Hematopoietic multipotent progenitor cell treated with erythropoietin and hydrocortisone succinate and interleukin-3 and kit ligand, for 8 days (in vitro differentiated cells): Measurements from ENCODE around the gene GSTM2.

ENCODE experiments used
- DNase-seq: peaks from one replicate; pipeline ENCODE4 v3.0.0-alpha.2; 2015

The GSTM2 gene

DNA sequence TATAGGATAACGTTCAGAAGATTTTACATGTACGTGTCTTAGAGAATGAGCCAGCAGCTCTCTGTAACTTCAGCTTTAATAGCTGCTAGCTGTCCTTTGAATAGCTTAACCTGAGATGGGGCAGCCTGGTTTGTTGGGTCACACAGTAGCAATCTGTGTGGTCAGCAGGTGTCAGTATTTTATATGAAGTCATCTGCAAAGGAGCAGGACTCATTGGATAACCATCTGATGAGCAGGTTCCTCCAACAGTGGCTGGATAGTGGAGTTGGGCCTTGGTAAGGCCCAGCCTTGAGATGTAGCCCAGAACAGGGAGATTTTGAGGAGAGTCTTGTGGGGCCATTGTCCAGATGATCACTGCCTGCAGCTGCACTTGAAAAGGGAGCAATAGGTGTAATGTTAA lies 50.6 kb downstream of the GSTM2 start:
- DNase-seq, result peak; percentile 66

- peak; percentile 72 for DNase-seq
Observed at GRCh38 chr1:109719337-109719837, 51.5 kb downstream of the GSTM2 start.

DNA sequence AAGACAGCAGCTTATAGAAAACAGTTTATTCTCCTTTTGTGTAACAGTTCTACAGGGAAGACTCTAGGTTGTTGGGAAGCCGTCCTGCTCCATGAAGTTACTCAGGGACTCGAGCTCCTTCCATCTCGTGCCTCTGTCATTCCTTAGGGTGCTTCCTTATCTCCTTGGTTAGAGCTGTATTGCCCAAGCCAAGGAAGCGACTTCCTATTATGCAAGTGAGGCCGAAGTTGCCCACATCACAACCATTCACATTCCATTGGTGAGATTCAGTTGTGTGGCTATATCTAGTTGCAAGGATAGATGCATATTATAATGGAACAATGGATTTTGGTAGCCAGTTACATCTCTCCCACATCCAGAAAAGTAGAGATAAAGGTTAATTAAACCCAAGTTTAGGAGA lies 53.2 kb downstream of the GSTM2 start:
- DNase-seq, result no peak

- DNase-seq, result no peak
Observed at GRCh38 chr1:109721971-109722370, 54.1 kb downstream of the GSTM2 start.

- no peak for DNase-seq
Observed at GRCh38 chr1:109722908-109723691, 55.2 kb downstream of the GSTM2 start.
